Suprapubic skin (tissue), 3 donors: Measurements from ENCODE around the gene WDR91.

Experiments
- EP300 ChIP-seq: sonication (generic); formaldehyde crosslinking; IDR thresholded peaks from one replicate; pipeline ENCODE4 v1.6.1; 2017; ENCODE audit warnings: antibody characterized with exemption
- POLR2A ChIP-seq, 2 donors: fragments of 450-650 bp; IDR thresholded peaks; one replicate each; pipeline ENCODE4 v1.6.1; 2017; ENCODE audit warnings: antibody characterized with exemption in 2 of 2, mild to moderate bottlenecking in 2 of 2, moderate library complexity in 2 of 2
- TF ChIP-seq, protein P1 (sequence below), 2 donors: fragments of 200-600 bp in 1 of 2; fragments of 450-650 bp in 1 of 2; sonication (generic) in 1 of 2; IDR thresholded peaks; one replicate each; pipeline ENCODE4 v1.5.1; 2016 to 2019; ENCODE audit warnings: antibody characterized with exemption in 2 of 2, mild to moderate bottlenecking in 1 of 2, moderate library complexity in 1 of 2

DNA sequence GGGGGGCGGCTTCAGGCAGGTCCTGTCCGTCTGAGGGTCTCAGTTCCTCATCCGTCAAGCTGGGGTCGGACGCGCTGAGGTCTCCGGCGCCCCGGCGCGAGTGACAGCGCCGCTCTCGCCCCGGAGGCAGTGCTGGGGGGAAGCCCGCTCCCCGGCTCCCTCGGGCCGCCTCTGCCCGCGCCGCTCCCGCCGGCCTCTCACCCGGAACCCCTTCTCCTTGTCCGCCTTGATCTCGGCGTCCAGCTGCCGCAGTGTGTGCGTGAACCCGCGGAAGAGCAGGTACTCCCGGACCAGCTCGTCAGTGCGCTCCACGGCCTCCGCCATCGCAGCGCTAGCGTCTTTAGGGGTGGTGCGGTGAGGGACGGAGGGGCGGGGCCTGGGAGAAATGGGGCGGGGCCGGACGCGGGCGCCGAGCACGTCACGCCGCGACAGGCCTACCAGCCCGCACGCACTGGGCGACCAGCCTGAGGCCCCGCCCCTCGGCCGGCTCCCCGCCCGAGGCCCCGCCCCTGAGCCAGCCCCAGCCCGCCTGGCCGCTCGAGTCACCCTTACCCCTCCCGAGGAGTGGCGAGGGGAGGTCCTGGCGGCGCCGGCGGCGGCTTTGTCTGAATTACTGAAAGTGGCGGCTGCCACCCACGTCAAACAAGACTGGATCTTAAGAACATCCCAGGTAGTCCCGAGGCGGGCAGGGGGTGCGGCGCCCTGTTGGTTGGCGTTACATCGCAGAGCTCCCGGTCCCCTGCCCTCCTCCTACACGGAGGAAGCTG is at the start of gene WDR91:
- TF ChIP-seq, protein P1, sequence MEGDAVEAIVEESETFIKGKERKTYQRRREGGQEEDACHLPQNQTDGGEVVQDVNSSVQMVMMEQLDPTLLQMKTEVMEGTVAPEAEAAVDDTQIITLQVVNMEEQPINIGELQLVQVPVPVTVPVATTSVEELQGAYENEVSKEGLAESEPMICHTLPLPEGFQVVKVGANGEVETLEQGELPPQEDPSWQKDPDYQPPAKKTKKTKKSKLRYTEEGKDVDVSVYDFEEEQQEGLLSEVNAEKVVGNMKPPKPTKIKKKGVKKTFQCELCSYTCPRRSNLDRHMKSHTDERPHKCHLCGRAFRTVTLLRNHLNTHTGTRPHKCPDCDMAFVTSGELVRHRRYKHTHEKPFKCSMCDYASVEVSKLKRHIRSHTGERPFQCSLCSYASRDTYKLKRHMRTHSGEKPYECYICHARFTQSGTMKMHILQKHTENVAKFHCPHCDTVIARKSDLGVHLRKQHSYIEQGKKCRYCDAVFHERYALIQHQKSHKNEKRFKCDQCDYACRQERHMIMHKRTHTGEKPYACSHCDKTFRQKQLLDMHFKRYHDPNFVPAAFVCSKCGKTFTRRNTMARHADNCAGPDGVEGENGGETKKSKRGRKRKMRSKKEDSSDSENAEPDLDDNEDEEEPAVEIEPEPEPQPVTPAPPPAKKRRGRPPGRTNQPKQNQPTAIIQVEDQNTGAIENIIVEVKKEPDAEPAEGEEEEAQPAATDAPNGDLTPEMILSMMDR (IDR thresholded peaks at IDR 0.05): no peak
- TF ChIP-seq POLR2A (IDR thresholded peaks at IDR 0.05) (peak; percentile 50 to 60), EP300 (no peak)
